Lung (tissue), 12 donors: ENCODE results near the gene TMEM231. TPM values are rescaled to one million over a fixed set of nuclear protein-coding genes. Genes with fewer than 3 reads are reported as not detected.

Source experiments
- ATAC-seq: fragments of 200-7000 bp; cut with Tn5 transposase; one replicate; pipeline ENCODE4 v1.9.1; 2020; ENCODE audit warnings: moderate number of reproducible peaks; ENCODE audit not compliant: insufficient read depth, low FRiP score
- DNase-seq, 3 donors: peaks; one replicate each; pipeline ENCODE4 v3.0.0-alpha.2; 2013 to 2017
- H3K27ac ChIP-seq, 2 donors: one replicate each; pipeline ENCODE4 v1.5.1; 2013; ENCODE audit warnings: mild to moderate bottlenecking in 2 of 2, moderate library complexity in 2 of 2, control low read depth in 1 of 2, inconsistent platforms in 1 of 2, low read depth in 1 of 2, low read length in 1 of 2
- H3K27me3 ChIP-seq, 3 donors: one replicate each; pipeline ENCODE4 v1.5.1; 2013; ENCODE audit warnings: low read length in 2 of 3; ENCODE audit not compliant: control insufficient read depth in 3 of 3, insufficient read depth in 3 of 3
- H3K36me3 ChIP-seq, 4 donors: one replicate each; pipeline ENCODE4 v1.5.1; 2013; ENCODE audit warnings: low read length in 4 of 4, mild to moderate bottlenecking in 1 of 4, moderate library complexity in 1 of 4; ENCODE audit not compliant: control insufficient read depth in 4 of 4, insufficient read depth in 4 of 4
- H3K4me1 ChIP-seq, 5 donors: one replicate each; pipeline ENCODE4 v1.5.1; 2013; ENCODE audit warnings: low read length in 5 of 5, mild to moderate bottlenecking in 2 of 5, moderate library complexity in 1 of 5; ENCODE audit not compliant: control insufficient read depth in 5 of 5, insufficient read depth in 5 of 5
- H3K4me3 ChIP-seq: one replicate; pipeline ENCODE4 v1.5.1; 2013; ENCODE audit warnings: mild to moderate bottlenecking, control low read depth, moderate library complexity
- H3K9ac ChIP-seq, 2 donors: one replicate each; pipeline ENCODE4 v1.5.1; 2013; ENCODE audit warnings: low read length in 2 of 2, control low read depth in 1 of 2; ENCODE audit not compliant: insufficient read depth in 1 of 2
- H3K9me3 ChIP-seq, 4 donors: one replicate each; pipeline ENCODE4 v1.5.1; 2013; ENCODE audit warnings: low read length in 3 of 4, mild to moderate bottlenecking in 1 of 4, moderate library complexity in 1 of 4; ENCODE audit not compliant: control insufficient read depth in 4 of 4, insufficient read depth in 3 of 4
- CTCF ChIP-seq: IDR thresholded peaks from 2 replicates; pipeline ENCODE4 v1.5.1; 2012; ENCODE audit warnings: mild to moderate bottlenecking; ENCODE audit errors: control extremely low read depth, extremely low read depth
- WGBS, 2 donors: extraction: QIAGEN DNeasy Blood & Tissue Kit; methylation state at CpG; one replicate each; pipeline ENCODE4 v1.1.7; 2013; 5-methylcytosine and 5-hydroxymethylcytosine counted together
- polyA plus RNA-seq, 2 donors: library from polyadenylated mRNA; stranded (reverse); fragments of 200-250 nt; gene quantifications; one replicate each; pipeline ENCODE4 v1.2.1, GENCODE V29; 2013
- total RNA-seq, 2 donors: library from RNA; depleted of rRNA in 1 of 2; stranded (reverse); fragments of >200 nt in 1 of 2; gene quantifications; one replicate each; pipeline ENCODE4 v1.2.1, GENCODE V29; 2014 to 2021
- donor health status: control.
- donor health status: control.
- donor health status: Bipolar disorder and iron deficiency.
- donor health status: healthy.
- donor health status: DM: yes; HTN: yes; CAD: no.

The TMEM231 gene
- total and polyA plus RNA-seq, 4 donors, result 9.3 to 88.5 (median 35.2) TPM

DNA sequence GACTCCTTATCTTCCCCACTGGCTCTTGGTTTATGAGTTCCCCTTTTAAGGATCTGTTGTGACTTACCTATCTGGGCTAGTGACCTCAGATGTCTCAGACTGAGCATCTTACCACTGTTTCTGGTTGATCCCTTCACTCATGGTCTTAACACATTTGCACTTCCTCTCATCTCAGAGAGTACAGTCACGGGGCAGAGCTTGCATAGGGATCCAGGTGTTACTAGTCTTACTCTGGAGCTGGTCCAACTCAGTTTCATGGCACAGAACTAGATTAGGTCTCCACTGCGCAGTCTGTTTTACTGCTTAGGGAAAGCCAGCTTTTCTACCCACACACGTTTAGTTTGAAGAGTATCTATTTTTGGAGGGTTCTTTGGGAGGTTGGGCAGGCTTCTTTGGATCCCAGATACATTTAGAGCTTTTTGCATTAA, 20.3 kb upstream of the TMEM231 start:
- Histone ChIP-seq H3K27ac (no peak overlapping the region), H3K27me3 (no peaks in the 10 kb centered on the region), H3K4me1 (peaks cover 0 to 16% (median 0%) of the 10 kb centered on the region in 5 donors), H3K4me3 (no peak overlapping the region), H3K9me3 (no peaks in the 10 kb centered on the region), H3K9ac (no peak overlapping the region), H3K36me3 (peaks cover 32 to 44% (median 41%) of the 10 kb centered on the region in 4 donors)
- ATAC-seq (no peak), DNase-seq (no peak)
- WGBS, 2 donors, result 71 to 77% methylated on average over 3 of the region's 3 CpGs
- no peak for TF ChIP-seq CTCF

- ATAC-seq (no peak), DNase-seq (no peak)
- Histone ChIP-seq H3K4me3 (no peak overlapping the region), H3K27me3 (no peaks in the 10 kb centered on the region), H3K27ac (no peak overlapping the region), H3K9ac (no peak overlapping the region), H3K4me1 (peaks cover 0 to 16% (median 0%) of the 10 kb centered on the region in 5 donors), H3K36me3 (peaks cover 32 to 48% (median 43%) of the 10 kb centered on the region in 4 donors), H3K9me3 (no peaks in the 10 kb centered on the region)
- 53 to 73% methylated on average over 3 of the region's 3 CpGs for WGBS, 2 donors
- TF ChIP-seq CTCF, result no peak
These were observed 19.9 kb upstream of the TMEM231 start for GRCh38 chr16:75575958-75576357.

GRCh38 chr16:75573955-75574354, 17.9 kb upstream of the TMEM231 start:
- WGBS, 2 donors, result 76 to 92% methylated on average over 5 of the region's 5 CpGs

More at GRCh38 chr16:75573955-75574354, 17.9 kb upstream of the TMEM231 start:
- TF ChIP-seq CTCF, result no peak
- Histone ChIP-seq H3K36me3 (peaks cover 31 to 63% (median 47%) of the 10 kb centered on the region in 4 donors), H3K9ac (no peak overlapping the region), H3K4me1 (peaks cover 0 to 16% (median 0%) of the 10 kb centered on the region in 5 donors), H3K9me3 (no peaks in the 10 kb centered on the region), H3K27me3 (no peaks in the 10 kb centered on the region), H3K4me3 (no peak overlapping the region), H3K27ac (no peak overlapping the region)
- DNase-seq, result no peak
- ATAC-seq, result no peak
